ENCODE results near the gene ARRDC1.

Gene ARRDC1

GRCh38 chr9:137620048-137620405, 14.5 kb downstream of the ARRDC1 start:
- H3K36me3 ChIP-seq (ENCODE audit: control insufficient read depth in 2 of 2, insufficient read depth in 1 of 2, low read length in 2 of 2): peaks cover 0 to 30% of the 10 kb centered on the region in 2 experiments; a peak in 2 of 3 replicates
- H3K9me3 ChIP-seq (ENCODE audit: control insufficient read depth, insufficient read depth, low read depth, low read length): no peaks in the 10 kb centered on the region
- no peak overlapping the region for H3K27ac ChIP-seq (ENCODE audit: extremely low read depth, low read depth, low read length)
- TF ChIP-seq ZNF10 (tag by site-specific recombination; IDR thresholded peaks at IDR 0.05) (no peak), PRDM10 (tag by site-specific recombination; IDR thresholded peaks at IDR 0.05) (no peak), ZNF280C (tag by site-specific recombination; IDR thresholded peaks at IDR 0.05) (no peak), ZNF394 (tag by site-specific recombination; IDR thresholded peaks at IDR 0.05; ENCODE audit: borderline replicate concordance) (no peak), ZNF175 (tag by site-specific recombination; IDR thresholded peaks at IDR 0.05) (no peak), SCRT2 (tag by site-specific recombination; IDR thresholded peaks at IDR 0.05) (no peak), ZNF133 (tag by site-specific recombination; IDR thresholded peaks at IDR 0.05) (no peak), REPIN1 (tag by site-specific recombination; IDR thresholded peaks at IDR 0.05; ENCODE audit: low read depth) (no peak)
- ChIA-PET POLR2A (interaction anchor here (1.3 to 1.9 kb wide), 5 partner anchors 13 to 36 kb away, joined by 3 to 24 read pairs (median 5); partner anchors contain the start of genes ARRDC1 and ZMYND19), CTCF (interaction anchor here (0.6 to 2.1 kb wide), 8 partner anchors 10 to 73 kb away, joined by 3 to 7 read pairs (median 4); partner anchors contain the start of gene DPH7)
- no peaks in the 10 kb centered on the region for H3K4me1 ChIP-seq (ENCODE audit: control insufficient read depth, insufficient read depth, low read length)
- peak overlapping the region; percentile 60 for H3K4me3 ChIP-seq (ENCODE audit: low read depth, low read length)

- CTCF ChIA-PET: interaction anchor here (0.5 to 1.8 kb wide), 8 partner anchors 9 to 76 kb away, joined by 3 to 6 read pairs (median 4); no protein-coding TSS in a partner anchor
These were observed 15.1 kb downstream of the ARRDC1 start for GRCh38 chr9:137620581-137620980.

GRCh38 chr9:137621131-137621757, 15.8 kb downstream of the ARRDC1 start:
- peaks cover 0 to 18% of the 10 kb centered on the region in 2 experiments; a peak in 2 of 3 replicates for H3K36me3 ChIP-seq (ENCODE audit: control insufficient read depth in 2 of 2, insufficient read depth in 1 of 2, low read length in 2 of 2)
- H3K9me3 ChIP-seq (ENCODE audit: control insufficient read depth, insufficient read depth, low read depth, low read length): no peaks in the 10 kb centered on the region
- no peaks in the 10 kb centered on the region for H3K4me1 ChIP-seq (ENCODE audit: control insufficient read depth, insufficient read depth, low read length)
- H3K4me3 ChIP-seq (ENCODE audit: low read depth, low read length): no peak overlapping the region
- H3K27ac ChIP-seq (ENCODE audit: extremely low read depth, low read depth, low read length): no peak overlapping the region
- TF ChIP-seq ZNF362 (tag by site-specific recombination; IDR thresholded peaks at IDR 0.05) (0 out of 2 replicates have a peak, but pooled peaks have one; percentile 28), ZFHX2 (tag by site-specific recombination; conservative IDR thresholded peaks at IDR 0.05) (0 out of 2 replicates have a peak, but pooled peaks have one; percentile 16), ZFP69B (tag by site-specific recombination; IDR thresholded peaks at IDR 0.05) (no peak), CTCF (tag by site-specific recombination; IDR thresholded peaks at IDR 0.05) (0 out of 2 replicates have a peak, but pooled peaks have one; percentile 10), ZNF138 (tag by site-specific recombination; IDR thresholded peaks at IDR 0.05; ENCODE audit: borderline replicate concordance) (no peak)
- ChIA-PET POLR2A (interaction anchor here (1.9 kb wide), 1 partner anchor 16 kb away, joined by 6 read pairs; the partner anchor contains the start of gene ARRDC1), CTCF (interaction anchor here (0.5 to 1.4 kb wide), 9 partner anchors 9 to 75 kb away, joined by 3 to 6 read pairs (median 3); no protein-coding TSS in a partner anchor)

More at GRCh38 chr9:137620581-137620980, 15.1 kb downstream of the ARRDC1 start:
- Histone ChIP-seq H3K4me1 (ENCODE audit: control insufficient read depth, insufficient read depth, low read length) (no peaks in the 10 kb centered on the region), H3K27ac (ENCODE audit: extremely low read depth, low read depth, low read length) (no peak overlapping the region), H3K9me3 (ENCODE audit: control insufficient read depth, insufficient read depth, low read depth, low read length) (no peaks in the 10 kb centered on the region), H3K36me3 (ENCODE audit: control insufficient read depth in 2 of 2, insufficient read depth in 1 of 2, low read length in 2 of 2) (peaks cover 0 to 24% of the 10 kb centered on the region in 2 experiments; a peak in 2 of 3 replicates), H3K4me3 (ENCODE audit: low read depth, low read length) (no peak overlapping the region)
- TF ChIP-seq ZNF18 (tag by site-specific recombination; IDR thresholded peaks at IDR 0.05): no peak
- TF ChIP-seq ZSCAN16 (tag by site-specific recombination; IDR thresholded peaks at IDR 0.05): 0 out of 2 replicates have a peak, but pooled peaks have one; percentile 49
- no peak for TF ChIP-seq ZNF140 (tag by site-specific recombination; IDR thresholded peaks at IDR 0.05)
- POLR2A ChIA-PET: interaction anchor here (1.9 kb wide), 1 partner anchor 15 kb away, joined by 6 read pairs; the partner anchor contains the start of gene ARRDC1
